Suprapubic skin (tissue), 4 donors: ENCODE data around the gene CYFIP2. TPM values are rescaled to one million over a fixed set of nuclear protein-coding genes. Genes with fewer than 3 reads are reported as not detected.

Experiments used
- DNase-seq, 2 donors: peaks; one replicate each; pipeline ENCODE4 v3.0.0-alpha.2; 2019; ENCODE audit warnings: low spot score in 2 of 2
- H3K27ac ChIP-seq: fragments of 200-600 bp; sonication (generic); one replicate; pipeline ENCODE4 v1.5.1; 2019
- H3K27me3 ChIP-seq: fragments of 200-600 bp; sonication (generic); one replicate; pipeline ENCODE4 v1.5.1; 2019
- H3K36me3 ChIP-seq: fragments of 200-600 bp; sonication (generic); one replicate; pipeline ENCODE4 v1.5.1; 2019
- H3K4me1 ChIP-seq: fragments of 200-600 bp; sonication (generic); one replicate; pipeline ENCODE4 v1.5.1; 2019
- H3K4me3 ChIP-seq: fragments of 200-600 bp; sonication (generic); one replicate; pipeline ENCODE4 v1.5.1; 2019; ENCODE audit warnings: mild to moderate bottlenecking
- H3K9me3 ChIP-seq: fragments of 200-600 bp; sonication (generic); one replicate; pipeline ENCODE4 v1.5.1; 2019
- EP300 ChIP-seq: sonication (generic); formaldehyde crosslinking; IDR thresholded peaks from one replicate; pipeline ENCODE4 v1.6.1; 2017; ENCODE audit warnings: antibody characterized with exemption
- POLR2A ChIP-seq, 2 donors: fragments of 450-650 bp; IDR thresholded peaks; one replicate each; pipeline ENCODE4 v1.6.1; 2017; ENCODE audit warnings: antibody characterized with exemption in 2 of 2, mild to moderate bottlenecking in 2 of 2, moderate library complexity in 2 of 2
- POLR2AphosphoS5 ChIP-seq, 3 donors: sonication (generic); formaldehyde crosslinking; IDR thresholded peaks; one replicate each; pipeline ENCODE4 v1.6.1; 2017; ENCODE audit warnings: antibody characterized with exemption in 3 of 3
- WGBS: methylation state at CpG from one replicate; pipeline ENCODE4 v1.1.5; 2018; 5-methylcytosine and 5-hydroxymethylcytosine counted together
- total RNA-seq, 4 donors: library from RNA; depleted of rRNA; stranded (reverse); fragments of >200 nt; gene quantifications; one replicate each; pipeline ENCODE4 v1.1.0, GENCODE V29; 2016
- TF ChIP-seq, protein P1 (sequence below), 2 donors: fragments of 200-600 bp in 1 of 2; fragments of 450-650 bp in 1 of 2; sonication (generic) in 1 of 2; IDR thresholded peaks; one replicate each; pipeline ENCODE4 v1.5.1; 2016 to 2019; ENCODE audit warnings: antibody characterized with exemption in 2 of 2, mild to moderate bottlenecking in 1 of 2, moderate library complexity in 1 of 2

The CYFIP2 gene
- total RNA-seq, 4 donors from 2014 or later = 12.7 to 17.1 (median 14.9) TPM

- Histone ChIP-seq H3K4me1 (no peaks in the 10 kb centered on the region), H3K27me3 (no peaks in the 10 kb centered on the region), H3K9me3 (no peaks in the 10 kb centered on the region), H3K27ac (no peak overlapping the region), H3K36me3 (no peaks in the 10 kb centered on the region), H3K4me3 (no peak overlapping the region)
- DNase-seq = no peak
- 100% methylated on average over 2 of the region's 2 CpGs for WGBS
- no peak for TF ChIP-seq POLR2AphosphoS5 (IDR thresholded peaks at IDR 0.05)
- no peak for TF ChIP-seq POLR2A (IDR thresholded peaks at IDR 0.05)
- no peak for TF ChIP-seq EP300
- TF ChIP-seq, protein P1, sequence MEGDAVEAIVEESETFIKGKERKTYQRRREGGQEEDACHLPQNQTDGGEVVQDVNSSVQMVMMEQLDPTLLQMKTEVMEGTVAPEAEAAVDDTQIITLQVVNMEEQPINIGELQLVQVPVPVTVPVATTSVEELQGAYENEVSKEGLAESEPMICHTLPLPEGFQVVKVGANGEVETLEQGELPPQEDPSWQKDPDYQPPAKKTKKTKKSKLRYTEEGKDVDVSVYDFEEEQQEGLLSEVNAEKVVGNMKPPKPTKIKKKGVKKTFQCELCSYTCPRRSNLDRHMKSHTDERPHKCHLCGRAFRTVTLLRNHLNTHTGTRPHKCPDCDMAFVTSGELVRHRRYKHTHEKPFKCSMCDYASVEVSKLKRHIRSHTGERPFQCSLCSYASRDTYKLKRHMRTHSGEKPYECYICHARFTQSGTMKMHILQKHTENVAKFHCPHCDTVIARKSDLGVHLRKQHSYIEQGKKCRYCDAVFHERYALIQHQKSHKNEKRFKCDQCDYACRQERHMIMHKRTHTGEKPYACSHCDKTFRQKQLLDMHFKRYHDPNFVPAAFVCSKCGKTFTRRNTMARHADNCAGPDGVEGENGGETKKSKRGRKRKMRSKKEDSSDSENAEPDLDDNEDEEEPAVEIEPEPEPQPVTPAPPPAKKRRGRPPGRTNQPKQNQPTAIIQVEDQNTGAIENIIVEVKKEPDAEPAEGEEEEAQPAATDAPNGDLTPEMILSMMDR (IDR thresholded peaks at IDR 0.05) = no peak
Measured at GRCh38 chr5:157369507-157369906, 103.6 kb downstream of the CYFIP2 start.

DNA sequence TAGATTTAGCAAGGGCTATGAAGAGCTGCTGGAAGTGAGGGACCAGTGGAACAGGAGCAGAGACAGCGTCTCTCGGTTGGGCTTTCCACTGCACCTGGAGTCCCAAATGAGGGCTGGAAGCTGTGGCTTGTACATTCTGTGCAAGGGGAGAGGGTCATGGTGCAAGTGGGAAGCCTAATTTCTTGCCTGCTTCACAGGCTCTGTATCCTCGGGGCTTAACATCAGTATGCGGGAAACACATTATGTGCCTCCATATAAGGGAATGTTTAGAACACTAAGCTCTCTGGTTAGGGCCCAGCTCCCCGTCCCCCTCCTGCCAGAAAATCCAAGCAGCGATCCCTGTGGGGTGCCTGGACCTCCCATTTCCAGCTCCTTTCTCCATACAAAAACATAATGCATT, 105.0 kb downstream of the CYFIP2 start:
- whole genome bisulfite sequencing = 69% methylated on average over 6 of the region's 6 CpGs
- no peaks in the 10 kb centered on the region for H3K4me1 ChIP-seq
- H3K27ac ChIP-seq = no peak overlapping the region

DNA sequence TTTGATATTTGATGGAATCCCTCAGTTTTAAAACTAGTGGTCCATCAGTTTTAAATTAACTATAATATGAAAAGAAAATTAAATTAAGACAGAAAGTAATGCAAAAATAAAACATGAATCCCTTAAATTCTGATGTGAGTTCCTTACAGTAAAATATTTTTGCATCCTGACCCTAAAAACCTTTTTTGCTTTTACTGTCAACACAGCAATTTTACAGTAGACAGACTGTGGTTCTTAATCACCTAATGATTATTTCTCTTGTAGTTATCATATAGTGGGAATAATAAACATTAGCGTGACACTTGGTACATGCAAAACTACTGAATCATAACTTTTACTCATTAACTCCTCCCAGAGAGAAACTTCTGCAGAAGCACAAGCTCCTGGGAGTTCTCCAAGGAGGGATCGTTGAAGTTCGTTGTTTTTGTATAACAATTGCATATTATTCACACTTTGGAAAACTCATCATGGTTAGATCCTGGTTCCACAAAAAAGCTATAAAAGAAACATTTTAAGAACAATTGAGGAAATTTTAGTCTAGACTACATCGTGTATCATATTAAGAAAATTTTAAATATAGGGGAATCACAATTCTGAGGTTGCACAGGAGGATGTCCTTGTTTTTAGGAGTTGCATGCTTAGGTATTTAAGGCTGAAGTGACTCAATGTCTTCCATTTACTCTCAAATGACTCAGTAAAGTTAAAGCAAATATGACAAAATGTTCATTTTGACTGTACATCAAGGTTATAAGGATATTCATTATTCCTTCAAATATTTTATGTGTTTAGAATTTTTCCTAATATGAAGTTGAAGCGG, 105.9 kb downstream of the CYFIP2 start:
- Histone ChIP-seq H3K4me1 (no peaks in the 10 kb centered on the region), H3K27ac (no peak overlapping the region), H3K36me3 (no peaks in the 10 kb centered on the region), H3K4me3 (no peak overlapping the region), H3K27me3 (no peaks in the 10 kb centered on the region), H3K9me3 (no peaks in the 10 kb centered on the region)
- TF ChIP-seq POLR2A (IDR thresholded peaks at IDR 0.05) (no peak), POLR2AphosphoS5 (IDR thresholded peaks at IDR 0.05) (no peak), EP300 (no peak)
- TF ChIP-seq, protein P1 (IDR thresholded peaks at IDR 0.05) = no peak
- no peak for DNase-seq
- WGBS = 75% methylated on average over 5 of the region's 5 CpGs

More for the DNA sequence above, 105.0 kb downstream of the CYFIP2 start:
- no peak for DNase-seq
- H3K9me3 ChIP-seq = no peaks in the 10 kb centered on the region
- no peaks in the 10 kb centered on the region for H3K27me3 ChIP-seq
- TF ChIP-seq, protein P1 (IDR thresholded peaks at IDR 0.05) = no peak
- no peak for TF ChIP-seq POLR2AphosphoS5 (IDR thresholded peaks at IDR 0.05)
- TF ChIP-seq EP300 = no peak
- TF ChIP-seq POLR2A (IDR thresholded peaks at IDR 0.05) = no peak
- no peaks in the 10 kb centered on the region for H3K36me3 ChIP-seq
- H3K4me3 ChIP-seq = no peak overlapping the region

DNA sequence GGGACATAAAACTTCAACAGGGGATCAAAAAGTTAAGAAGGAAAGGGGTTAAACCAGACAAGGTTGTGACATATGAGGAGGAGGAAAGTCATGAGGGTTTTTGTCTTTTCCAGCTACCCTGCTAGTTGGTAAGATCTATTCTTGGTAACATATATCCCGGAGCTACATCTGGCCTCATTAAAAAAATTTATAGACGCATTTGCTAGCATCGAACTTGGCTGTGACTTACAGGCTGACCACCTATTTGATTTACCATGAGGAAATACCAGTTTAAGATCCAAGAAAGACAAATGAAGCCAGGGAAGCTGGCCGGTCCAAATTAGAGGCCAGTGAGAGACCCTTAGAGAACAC, 106.5 kb downstream of the CYFIP2 start:
- no peaks in the 10 kb centered on the region for H3K9me3 ChIP-seq
- no peak for TF ChIP-seq POLR2A (IDR thresholded peaks at IDR 0.05)
- TF ChIP-seq POLR2AphosphoS5 (IDR thresholded peaks at IDR 0.05) = no peak
- no peak for TF ChIP-seq EP300
- TF ChIP-seq, protein P1 (IDR thresholded peaks at IDR 0.05) = no peak
- no peak for DNase-seq
- no peaks in the 10 kb centered on the region for H3K36me3 ChIP-seq
- WGBS = 68% methylated on average over 4 of the region's 4 CpGs
- H3K27ac ChIP-seq = no peak overlapping the region
- H3K27me3 ChIP-seq = no peaks in the 10 kb centered on the region
- no peak overlapping the region for H3K4me3 ChIP-seq
- no peaks in the 10 kb centered on the region for H3K4me1 ChIP-seq

GRCh38 chr5:157378509-157378908, 112.6 kb downstream of the CYFIP2 start:
- no peaks in the 10 kb centered on the region for H3K36me3 ChIP-seq
- TF ChIP-seq, protein P1 (IDR thresholded peaks at IDR 0.05) = no peak
- no peak for TF ChIP-seq POLR2AphosphoS5 (IDR thresholded peaks at IDR 0.05)
- H3K4me3 ChIP-seq = no peak overlapping the region
- DNase-seq = no peak
- no peaks in the 10 kb centered on the region for H3K9me3 ChIP-seq
- H3K27me3 ChIP-seq = no peaks in the 10 kb centered on the region
- H3K4me1 ChIP-seq = no peaks in the 10 kb centered on the region
- 91% methylated on average over 6 of the region's 6 CpGs for WGBS
- H3K27ac ChIP-seq = no peak overlapping the region
